Omental fat pad (tissue), 4 donors: ENCODE measurements around the gene SMIM41. TPM values are rescaled to one million over a fixed set of nuclear protein-coding genes. Genes with fewer than 3 reads are reported as not detected.

Experiments used
- ATAC-seq: fragments of 150-250 bp; one replicate; pipeline ENCODE4 v1.9.1; 2016; ENCODE audit warnings: mild to moderate bottlenecking, moderate library complexity; ENCODE audit not compliant: low FRiP score
- DNase-seq: peaks from one replicate; pipeline ENCODE4 v3.0.0-alpha.2; 2019; ENCODE audit warnings: low spot score
- total RNA-seq, 4 donors: library from RNA; depleted of rRNA; stranded (reverse); fragments of >200 nt; gene quantifications; one replicate each; pipeline ENCODE4 v1.1.0, GENCODE V29; 2016
- TF ChIP-seq, protein P1 (sequence below), 3 donors: fragments of 450-650 bp; IDR thresholded peaks; one replicate each; pipeline ENCODE4 v1.5.1; 2016 to 2017; ENCODE audit warnings: antibody characterized with exemption in 3 of 3, mild to moderate bottlenecking in 3 of 3, moderate library complexity in 2 of 3

Gene SMIM41
- total RNA-seq, 4 donors from 2014 or later, result 1.1 to 1.9 (median 1.1) TPM; not detected in 1

DNA sequence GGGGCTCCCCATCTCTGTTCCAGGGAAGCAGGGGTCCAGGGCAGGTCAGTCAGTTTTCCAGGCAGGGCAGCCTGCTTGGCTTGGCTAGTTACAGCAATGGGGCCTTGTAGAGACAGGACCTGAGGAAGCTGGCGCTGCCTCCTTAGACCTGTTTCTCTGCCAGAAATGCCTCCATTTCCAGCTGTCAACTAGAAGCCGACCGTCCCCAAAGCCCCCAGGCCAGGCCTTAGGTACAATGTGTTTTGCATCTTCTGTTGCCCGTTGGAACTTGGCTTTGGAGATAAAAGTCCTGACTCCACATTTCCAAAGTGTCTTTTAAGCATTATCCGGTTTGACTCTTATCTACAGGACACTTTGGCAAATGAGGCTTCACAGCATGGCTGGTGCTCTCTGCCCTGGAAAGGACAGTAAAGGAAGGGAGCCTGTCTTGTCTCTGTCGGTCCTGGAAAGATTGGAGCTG is 69.7 kb downstream of the SMIM41 start:
- ATAC-seq (no peak), DNase-seq (no peak)
- TF ChIP-seq, protein P1, sequence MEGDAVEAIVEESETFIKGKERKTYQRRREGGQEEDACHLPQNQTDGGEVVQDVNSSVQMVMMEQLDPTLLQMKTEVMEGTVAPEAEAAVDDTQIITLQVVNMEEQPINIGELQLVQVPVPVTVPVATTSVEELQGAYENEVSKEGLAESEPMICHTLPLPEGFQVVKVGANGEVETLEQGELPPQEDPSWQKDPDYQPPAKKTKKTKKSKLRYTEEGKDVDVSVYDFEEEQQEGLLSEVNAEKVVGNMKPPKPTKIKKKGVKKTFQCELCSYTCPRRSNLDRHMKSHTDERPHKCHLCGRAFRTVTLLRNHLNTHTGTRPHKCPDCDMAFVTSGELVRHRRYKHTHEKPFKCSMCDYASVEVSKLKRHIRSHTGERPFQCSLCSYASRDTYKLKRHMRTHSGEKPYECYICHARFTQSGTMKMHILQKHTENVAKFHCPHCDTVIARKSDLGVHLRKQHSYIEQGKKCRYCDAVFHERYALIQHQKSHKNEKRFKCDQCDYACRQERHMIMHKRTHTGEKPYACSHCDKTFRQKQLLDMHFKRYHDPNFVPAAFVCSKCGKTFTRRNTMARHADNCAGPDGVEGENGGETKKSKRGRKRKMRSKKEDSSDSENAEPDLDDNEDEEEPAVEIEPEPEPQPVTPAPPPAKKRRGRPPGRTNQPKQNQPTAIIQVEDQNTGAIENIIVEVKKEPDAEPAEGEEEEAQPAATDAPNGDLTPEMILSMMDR (IDR thresholded peaks at IDR 0.05), result no peak

DNA sequence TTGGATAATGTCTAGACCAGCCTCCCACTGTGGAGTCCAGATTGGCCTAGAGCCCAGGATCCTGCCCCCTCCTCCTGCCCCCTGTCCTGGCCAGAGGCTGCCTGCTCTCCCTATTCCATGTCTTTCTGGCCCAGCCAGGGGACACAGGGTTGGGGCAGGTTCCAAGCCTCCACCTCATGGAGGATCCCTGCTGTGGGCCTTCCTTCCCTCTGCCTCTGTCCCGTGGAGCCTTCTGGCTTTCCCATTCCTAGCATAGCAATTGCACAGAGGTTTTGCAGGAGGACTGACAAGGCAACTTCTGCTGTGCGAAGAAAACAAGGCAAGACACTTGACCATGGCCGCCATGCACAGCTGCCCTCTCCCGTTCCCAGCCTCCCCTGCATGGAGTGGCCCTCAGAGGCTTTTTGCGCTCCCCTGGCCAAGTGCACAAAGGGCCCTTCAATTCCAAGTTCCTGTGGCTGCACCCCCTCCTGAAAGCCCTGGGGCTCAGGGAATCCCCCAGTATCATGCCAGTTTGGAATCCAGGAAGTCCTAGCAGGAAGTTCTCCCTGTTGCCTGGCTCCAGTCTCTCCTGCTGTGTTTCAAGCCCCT is 70.2 kb downstream of the SMIM41 start:
- TF ChIP-seq, protein P1 (IDR thresholded peaks at IDR 0.05), result no peak
- ATAC-seq, result no peak
- no peak for DNase-seq

DNA sequence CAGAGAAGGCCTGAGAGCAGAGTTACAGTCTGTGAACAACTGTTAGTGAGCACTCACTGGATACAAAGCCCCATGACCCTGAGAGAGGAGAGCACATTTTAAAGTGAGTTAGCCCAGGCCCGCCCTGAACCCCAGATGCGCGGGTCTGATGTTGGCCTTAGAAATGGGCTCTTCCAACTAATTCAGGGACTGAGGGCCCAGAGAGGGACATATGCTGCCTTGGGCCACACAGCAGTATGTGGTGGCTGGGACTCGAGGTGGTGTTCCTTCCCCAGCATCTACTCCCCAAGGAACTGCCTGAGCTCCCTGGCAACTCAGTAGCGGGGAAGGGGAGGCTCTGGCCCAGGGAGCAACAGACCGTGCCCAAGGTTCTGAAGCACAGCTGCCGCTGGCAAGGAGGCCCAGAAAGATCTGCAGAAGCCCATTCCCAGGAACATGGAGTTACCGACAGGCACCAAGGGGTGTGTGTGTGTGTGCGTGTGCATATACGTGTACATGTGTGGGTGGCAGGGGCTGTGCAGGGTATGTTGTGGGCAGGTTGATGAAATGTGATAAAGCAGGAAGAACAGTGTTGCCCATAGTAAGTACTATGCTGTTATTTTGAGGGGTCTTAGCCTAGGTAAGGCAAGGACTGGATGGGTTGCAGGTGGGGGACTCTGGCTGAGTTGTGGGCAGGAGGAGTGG is 71.8 kb downstream of the SMIM41 start:
- ATAC-seq (no peak), DNase-seq (no peak)
- TF ChIP-seq, protein P1 (IDR thresholded peaks at IDR 0.05), result no peak

DNA sequence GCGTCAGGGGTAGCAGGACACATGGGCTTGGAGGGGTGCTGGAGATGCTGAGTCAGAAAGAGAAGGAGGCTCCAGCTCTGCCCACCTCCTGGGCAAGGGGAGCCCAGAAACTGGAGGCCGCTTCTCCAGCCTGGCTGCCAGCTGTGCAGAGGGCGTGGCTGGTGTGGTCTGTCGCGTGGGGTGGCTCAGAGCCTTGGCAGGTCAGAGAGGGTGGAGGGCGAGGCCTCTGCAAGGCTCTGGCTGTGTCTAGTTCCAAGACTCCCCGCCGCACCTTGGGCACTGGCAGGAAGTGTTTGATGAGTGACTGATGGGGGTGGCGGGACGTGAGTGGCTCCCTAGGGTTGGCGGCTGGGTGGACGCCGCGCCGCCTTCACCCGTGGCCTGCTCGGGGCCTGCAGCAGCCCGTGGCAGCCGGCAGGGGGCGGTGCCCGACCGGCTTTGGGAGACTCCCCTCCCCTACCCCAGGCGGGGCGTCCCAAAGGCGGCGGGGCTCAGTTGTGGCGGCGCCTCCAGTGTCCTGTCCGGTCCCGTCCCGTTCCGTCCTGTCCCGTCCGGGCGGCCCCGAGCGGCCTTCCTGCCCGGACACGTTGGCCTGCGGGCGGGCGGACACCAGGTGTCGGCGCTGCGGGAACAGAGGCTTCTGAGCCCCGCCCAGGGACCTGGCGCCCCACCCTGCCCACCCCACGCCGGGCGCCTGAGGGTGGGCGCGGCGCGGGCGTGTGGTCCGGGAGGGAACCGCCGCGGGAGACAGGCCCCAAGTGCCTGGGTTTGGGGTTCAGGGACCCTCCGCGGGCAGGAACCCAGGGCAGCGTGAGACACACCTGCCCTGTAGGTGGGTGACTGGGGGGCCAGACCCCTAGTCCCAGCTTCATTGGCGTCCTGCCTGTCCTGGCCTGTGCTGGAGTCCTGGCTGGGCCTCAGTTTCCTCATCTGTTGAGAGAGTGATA is 72.6 kb downstream of the SMIM41 start:
- DNase-seq (no peak), ATAC-seq (peak; percentile 58)
- TF ChIP-seq, protein P1 (IDR thresholded peaks at IDR 0.05), result peak in 2 of 3 donors; percentile 49 to 72

DNA sequence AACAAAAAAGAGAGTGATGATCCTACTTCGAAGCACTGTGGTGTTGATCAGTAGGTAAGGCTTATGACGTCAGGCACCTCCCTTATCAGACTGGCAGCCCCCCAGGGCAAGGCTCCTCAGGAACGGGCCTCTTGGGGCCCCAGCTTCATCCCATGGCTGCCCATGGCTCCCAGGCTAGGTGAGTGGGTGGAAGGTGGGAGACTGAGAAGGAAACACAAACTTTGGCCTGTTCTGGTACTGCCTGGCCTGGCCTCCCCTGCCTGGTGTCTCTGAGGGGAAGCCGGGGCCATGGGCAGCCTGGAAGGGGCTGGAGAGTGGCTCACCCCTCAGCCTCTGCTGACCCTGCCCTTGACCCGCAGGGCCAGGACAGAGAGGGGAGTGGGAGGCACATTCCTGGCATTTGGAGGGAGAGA is 73.4 kb downstream of the SMIM41 start:
- no peak for ATAC-seq
- TF ChIP-seq, protein P1 (IDR thresholded peaks at IDR 0.05), result no peak
- DNase-seq, result no peak

DNA sequence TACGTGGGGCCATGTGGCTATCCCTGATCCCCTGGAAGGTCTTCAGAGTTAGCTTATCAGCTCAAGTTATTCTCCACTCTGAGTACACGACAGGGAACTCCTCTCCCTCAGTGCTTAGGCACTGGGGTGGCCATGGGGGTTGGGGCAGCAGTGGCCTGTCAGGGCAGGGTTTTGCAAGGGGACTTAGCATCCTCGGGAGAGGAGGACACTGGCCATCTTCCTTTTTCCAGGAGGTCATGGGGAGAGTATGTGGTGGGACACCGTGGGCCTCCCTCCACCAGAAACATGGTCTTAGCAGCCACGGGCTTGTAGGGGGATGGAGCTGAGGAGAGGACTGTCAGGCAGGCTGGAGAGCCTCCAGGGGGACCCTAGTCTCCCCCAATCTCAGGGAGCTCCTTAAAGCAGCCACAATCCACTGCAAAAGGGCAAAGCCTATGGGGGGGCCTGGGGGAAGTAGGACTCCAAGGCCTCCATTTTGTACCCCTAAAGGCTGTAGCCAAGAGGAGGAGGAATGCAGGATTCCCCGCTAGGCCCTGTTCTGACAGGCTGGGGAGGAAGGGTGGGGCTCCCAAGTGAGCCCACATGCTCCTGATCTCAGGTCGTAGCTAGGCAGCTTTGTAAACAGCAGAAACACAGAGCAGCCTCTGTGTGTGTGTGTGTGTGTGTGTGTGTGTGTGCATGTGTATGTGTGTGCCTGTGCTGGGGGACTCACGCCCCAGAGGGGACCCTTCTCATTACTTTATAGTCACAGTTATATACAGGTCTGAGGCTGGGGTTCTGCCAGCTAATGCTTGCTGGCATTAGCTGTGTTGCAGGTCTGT is 75.8 kb downstream of the SMIM41 start:
- TF ChIP-seq, protein P1 (IDR thresholded peaks at IDR 0.05), result no peak
- DNase-seq, result no peak
- ATAC-seq, result no peak
